Esophagus muscularis mucosa (tissue), 3 donors: Measurements from ENCODE around the gene VTI1A.

Source experiments
- POLR2A ChIP-seq: fragments of 450-650 bp; IDR thresholded peaks from one replicate; pipeline ENCODE4 v1.6.1; 2017; ENCODE audit warnings: antibody characterized with exemption, moderate library complexity, mild to moderate bottlenecking, low read depth
- POLR2AphosphoS5 ChIP-seq, 2 donors: sonication (generic); formaldehyde crosslinking; IDR thresholded peaks; one replicate each; pipeline ENCODE4 v1.6.1; 2017; ENCODE audit warnings: antibody characterized with exemption in 2 of 2
- TF ChIP-seq, protein P1 (sequence below), 3 experiments: fragments of 200-600 bp in 2 of 3; fragments of 450-650 bp in 1 of 3; sonication (generic) in 2 of 3; IDR thresholded peaks; one replicate each; pipeline ENCODE4 v1.5.1; 2017 to 2019; ENCODE audit warnings: antibody characterized with exemption in 3 of 3, mild to moderate bottlenecking in 2 of 3, moderate library complexity in 1 of 3

DNA sequence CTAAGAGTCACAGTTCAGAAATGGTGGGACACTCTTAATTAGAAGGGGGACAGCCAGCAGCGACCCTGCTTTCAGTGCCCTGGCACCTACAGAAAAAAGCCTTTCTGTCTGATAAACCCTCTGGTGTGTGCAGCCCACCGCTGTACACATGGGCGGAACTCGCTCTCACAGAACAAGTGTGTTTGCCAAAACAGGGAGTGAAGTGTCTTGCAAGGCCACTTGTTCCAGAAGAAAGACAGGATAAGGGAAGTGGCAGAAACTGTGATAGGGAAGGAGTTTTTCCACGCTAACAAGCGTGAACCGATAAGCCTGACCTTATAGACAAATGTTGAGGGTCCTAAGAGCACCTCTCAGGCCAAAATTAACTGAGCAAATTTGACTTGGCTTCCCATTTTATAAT lies 299.3 kb downstream of the VTI1A start:
- TF ChIP-seq, protein P1, sequence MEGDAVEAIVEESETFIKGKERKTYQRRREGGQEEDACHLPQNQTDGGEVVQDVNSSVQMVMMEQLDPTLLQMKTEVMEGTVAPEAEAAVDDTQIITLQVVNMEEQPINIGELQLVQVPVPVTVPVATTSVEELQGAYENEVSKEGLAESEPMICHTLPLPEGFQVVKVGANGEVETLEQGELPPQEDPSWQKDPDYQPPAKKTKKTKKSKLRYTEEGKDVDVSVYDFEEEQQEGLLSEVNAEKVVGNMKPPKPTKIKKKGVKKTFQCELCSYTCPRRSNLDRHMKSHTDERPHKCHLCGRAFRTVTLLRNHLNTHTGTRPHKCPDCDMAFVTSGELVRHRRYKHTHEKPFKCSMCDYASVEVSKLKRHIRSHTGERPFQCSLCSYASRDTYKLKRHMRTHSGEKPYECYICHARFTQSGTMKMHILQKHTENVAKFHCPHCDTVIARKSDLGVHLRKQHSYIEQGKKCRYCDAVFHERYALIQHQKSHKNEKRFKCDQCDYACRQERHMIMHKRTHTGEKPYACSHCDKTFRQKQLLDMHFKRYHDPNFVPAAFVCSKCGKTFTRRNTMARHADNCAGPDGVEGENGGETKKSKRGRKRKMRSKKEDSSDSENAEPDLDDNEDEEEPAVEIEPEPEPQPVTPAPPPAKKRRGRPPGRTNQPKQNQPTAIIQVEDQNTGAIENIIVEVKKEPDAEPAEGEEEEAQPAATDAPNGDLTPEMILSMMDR (IDR thresholded peaks at IDR 0.05) = no peak
- no peak for TF ChIP-seq POLR2A
- no peak for TF ChIP-seq POLR2AphosphoS5 (IDR thresholded peaks at IDR 0.05)
